Activated T-cell treated with anti-CD3 and anti-CD28 coated beads for 1 hour (primary cell): Measurements from ENCODE around the gene ACSM4.
"Not testable (repeated sequence)": the region's sequence is repeated elsewhere in the genome, so short reads cannot be mapped to it uniquely, and the experiment has no call there.

Experiments
- DNase-seq: peaks from one replicate; pipeline ENCODE4 v3.0.0-alpha.2; 2020; ENCODE audit warnings: low read depth

Gene ACSM4

DNA sequence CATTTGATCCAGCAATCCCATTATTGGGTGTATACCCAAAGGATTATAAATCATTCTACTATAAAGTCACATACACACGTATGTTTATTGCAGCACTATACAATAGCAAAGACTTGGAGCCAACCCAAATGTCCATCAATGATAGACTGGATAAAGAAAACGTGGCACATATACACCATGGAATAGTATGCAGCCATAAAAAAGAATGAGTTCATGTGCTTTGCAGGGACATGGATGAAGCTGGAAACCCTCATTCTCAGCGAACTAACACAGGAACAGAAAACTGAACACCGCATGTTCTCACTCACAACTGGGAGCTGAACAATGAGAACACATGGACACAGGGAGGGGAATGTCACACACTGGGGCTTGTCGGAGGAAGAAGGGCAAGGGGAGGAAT lies 33.9 kb downstream of the ACSM4 start:
- not testable (repeated sequence) for DNase-seq

DNA sequence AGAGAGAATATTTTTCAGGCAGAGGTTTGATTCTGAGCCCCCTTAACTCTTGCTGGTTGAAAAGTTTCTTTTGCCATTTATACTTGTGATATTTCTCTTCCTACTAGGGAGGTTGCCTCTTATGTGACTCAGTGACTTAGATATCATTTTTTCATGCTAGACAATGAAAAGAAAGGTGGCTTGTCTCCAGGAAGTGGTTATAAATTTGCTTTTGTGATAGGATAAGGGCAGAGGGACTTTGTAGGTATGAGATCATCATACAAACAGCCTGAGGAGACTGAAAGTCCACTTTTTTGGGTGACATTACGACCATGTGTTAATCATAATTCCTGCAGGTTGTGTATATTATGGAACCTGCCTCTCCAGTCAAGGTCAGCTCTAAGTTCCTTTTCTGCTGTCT lies 35.8 kb downstream of the ACSM4 start:
- no peak for DNase-seq

DNA sequence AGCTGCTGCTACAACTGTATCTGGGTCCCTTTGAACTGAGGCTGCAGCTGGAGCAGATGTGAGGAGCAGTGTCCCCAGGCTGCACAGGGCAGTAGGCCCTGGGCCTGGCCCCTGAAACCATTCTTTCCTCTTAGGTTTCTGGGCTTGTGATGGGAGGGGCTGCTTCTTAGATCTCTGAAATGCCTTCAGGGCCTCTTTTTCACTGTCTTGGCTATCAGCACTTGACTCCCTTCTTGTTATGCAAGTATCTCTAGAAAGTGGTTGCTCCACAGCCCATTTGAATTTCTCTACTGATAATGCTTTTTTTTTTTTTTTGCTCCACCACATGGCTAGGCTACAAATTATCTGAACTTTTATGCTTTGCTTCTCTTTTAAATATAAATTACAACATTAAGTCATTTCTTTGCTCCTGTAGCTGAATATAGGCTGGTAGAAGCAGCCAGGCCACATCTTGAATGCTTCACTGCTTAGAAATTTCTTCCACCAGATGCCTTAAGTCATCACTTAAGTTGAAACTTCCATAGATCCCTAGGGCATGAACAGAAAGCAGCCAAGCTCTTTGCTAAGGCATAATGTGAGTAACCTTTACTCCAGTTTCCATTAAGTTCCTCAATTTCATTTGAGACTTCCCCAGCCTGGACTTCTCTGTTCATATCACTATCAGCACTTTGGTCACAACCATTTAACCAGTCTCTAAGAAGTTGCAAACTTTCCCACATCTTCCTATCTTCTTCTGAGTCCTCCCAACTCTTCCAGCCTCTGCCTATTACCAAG lies 41.1 kb downstream of the ACSM4 start:
- no peak for DNase-seq

DNA sequence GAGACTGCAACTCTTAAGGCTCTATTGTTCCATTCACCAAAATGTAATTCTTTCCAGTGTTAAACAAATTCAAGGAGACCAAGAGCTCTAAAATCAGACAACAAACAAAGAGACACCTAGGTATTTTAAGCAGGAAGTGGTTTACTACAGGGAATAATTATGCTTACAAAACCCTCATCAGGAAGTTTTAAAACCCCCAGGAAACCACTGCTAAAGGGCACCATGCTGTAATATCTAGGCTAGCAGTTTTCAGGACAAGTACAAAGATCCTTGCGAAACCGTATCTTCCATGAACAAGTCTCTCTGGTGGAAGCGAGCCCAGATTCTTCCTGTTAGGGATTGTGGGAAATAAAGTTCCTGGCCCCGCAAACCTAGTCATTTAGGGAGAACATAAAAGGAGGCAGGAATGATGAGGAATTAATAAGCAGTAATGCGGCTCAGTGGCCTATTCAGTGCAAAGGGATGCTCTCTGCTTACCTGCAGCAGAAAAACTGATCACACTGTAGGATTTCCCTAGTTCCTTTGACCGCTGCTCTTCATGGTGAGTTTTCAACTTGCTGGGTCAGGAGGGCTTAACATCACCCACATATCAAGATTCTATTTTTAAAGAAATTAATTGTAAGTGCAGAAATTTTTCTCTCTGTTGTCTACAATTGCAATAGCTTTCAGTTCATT lies 42.8 kb downstream of the ACSM4 start:
- no peak for DNase-seq

DNA sequence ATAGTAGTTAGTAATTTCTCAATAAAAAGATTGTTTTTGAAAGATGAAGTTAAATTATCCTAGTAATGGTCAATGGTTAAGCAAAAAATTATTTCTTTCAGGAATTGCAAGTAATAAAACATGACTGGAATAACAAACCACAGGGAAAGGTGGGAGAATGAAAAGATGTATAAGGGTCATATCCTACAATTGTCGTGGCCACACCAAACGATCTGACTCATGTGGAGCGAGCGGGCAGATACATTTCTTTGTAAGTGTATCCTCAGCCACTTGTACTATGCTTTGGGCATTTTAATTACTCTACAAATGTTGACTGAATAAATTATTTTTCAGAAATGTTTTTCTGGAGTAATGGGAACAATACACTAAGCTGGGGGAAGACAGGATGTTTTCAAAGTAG lies 45.5 kb downstream of the ACSM4 start:
- DNase-seq, result no peak

DNA sequence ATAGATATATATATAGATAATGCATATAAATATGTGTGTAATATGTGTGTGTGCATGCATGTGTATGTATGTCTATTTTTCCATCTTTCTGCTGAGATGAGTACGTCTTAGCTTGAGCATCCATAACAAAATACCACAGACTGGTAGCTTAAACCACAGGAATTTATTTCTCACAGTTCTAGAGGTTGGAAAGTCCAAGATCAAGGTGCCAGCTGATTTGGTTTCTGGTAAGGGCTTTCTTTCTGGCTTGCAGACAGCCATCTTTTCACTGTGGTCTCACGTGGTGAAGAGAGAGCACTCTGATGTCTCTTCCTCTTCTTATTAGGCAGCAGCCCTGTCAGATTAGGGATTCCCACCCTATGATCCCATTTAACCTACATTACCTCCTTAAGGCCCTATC lies 47.3 kb downstream of the ACSM4 start:
- no peak for DNase-seq

DNA sequence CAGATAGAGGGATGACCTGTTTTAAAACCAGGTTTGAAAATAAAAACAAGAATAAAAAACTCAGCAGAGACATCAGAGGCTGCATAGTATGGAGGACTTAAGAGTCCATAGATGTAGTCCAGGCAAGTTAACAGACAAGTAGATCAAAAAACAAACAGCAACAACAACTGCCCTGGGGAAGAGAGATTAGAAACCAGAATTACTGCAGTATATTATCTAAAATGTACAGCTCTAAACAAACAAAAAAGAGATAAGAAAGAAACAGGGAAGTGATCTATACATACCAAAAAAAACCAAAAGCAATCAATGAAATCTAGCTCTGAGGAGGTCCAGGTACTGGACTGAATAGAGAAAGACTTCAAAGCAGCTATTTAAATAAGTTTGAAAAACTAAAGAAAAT lies 48.8 kb downstream of the ACSM4 start:
- no peak for DNase-seq

DNA sequence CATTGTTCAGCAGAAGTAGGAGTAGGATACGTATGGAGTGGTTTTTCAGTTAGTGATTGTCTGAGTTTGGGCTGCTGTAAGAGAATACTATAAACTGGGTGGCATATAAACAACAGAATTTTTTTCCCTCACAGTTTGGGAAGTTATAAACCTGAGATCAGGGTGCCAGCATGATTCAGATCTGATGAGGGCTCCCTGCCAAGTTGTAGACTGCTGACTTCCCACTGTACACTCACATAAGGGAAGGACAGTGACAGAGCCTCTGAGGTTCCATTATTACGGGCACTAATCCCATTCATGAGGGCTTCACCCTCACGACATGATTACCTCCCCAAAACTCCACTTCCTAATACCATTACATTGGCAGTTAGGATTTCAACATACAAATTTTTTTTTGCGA lies 50.7 kb downstream of the ACSM4 start:
- no peak for DNase-seq

DNA sequence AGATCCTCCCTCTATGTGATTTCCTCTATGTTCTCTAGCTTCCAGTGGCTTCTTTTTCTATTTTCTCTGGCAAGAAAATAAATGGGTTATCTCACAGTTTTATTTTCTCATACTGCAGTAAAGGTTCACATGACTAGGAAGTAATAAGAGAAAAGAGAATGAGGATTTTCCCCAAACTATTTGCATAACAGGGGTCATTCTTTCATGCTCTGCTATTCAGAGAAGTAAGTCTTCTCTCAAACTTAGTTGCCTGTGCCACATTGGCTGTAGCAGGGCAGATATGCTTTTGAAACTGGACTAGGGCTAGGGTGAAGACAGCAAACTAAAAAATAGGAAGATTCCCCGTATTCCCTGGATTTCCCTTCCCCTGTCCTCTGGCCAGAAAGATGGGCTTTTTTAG lies 57.4 kb downstream of the ACSM4 start:
- no peak for DNase-seq

DNA sequence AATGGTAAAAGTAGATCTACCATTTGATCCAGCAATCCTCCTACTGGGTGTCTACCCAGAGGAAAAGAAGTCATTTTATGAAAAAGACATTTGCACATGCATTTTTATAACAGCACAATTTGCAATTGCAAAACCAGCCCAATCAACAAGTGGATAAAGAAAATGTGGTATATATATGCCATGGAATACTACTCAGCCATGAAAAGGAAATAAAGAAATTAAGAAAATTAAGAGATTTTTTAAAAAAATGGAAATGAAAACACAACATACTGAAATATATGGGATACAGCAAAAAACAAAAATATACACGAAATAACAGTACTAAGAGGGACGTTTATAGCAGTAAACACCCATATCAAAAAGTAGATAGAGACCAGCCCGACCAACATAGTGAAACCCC lies 58.9 kb downstream of the ACSM4 start:
- no peak for DNase-seq

DNA sequence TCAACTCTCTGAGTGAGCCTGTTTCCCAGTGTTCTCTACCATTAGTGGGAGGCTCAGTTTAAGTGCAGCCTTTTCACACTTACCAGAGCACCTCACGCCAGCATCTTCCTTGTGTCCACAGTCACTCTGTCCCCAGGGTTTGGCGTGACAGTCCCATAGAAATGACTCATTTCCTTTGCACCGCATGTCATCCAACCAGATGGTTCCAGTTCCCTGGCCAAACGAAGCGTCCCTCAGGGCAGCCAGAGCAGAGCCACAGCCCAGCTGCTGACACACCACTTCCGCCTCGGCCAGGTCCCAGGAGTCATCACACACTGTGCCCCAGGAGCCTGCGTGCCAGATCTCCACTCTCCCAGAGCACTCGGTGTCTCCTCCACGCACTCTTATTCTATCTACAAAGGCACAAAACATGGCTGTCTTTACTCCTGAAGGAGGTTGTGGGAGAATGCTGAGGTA lies 65.4 kb downstream of the ACSM4 start:
- DNase-seq, result no peak

DNA sequence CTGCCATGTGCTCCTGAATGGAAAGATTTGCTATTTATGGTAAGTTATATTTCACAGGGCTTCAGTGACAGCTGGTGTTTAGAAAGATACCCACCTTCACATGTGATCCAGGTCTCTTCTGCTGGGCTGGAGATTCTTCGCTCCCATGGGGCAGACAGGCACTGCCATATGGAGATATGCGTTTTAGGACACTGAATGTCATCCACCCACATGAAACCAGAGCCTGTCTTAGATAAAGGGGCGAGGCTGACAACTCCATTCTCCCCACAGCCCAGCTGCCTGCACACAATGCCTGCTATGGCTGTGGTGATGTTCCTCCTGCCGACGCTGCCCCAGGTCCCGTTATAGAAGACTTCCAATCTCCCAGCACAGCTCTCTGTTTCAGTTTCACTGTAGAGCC lies 69.4 kb downstream of the ACSM4 start:
- DNase-seq, result no peak

DNA sequence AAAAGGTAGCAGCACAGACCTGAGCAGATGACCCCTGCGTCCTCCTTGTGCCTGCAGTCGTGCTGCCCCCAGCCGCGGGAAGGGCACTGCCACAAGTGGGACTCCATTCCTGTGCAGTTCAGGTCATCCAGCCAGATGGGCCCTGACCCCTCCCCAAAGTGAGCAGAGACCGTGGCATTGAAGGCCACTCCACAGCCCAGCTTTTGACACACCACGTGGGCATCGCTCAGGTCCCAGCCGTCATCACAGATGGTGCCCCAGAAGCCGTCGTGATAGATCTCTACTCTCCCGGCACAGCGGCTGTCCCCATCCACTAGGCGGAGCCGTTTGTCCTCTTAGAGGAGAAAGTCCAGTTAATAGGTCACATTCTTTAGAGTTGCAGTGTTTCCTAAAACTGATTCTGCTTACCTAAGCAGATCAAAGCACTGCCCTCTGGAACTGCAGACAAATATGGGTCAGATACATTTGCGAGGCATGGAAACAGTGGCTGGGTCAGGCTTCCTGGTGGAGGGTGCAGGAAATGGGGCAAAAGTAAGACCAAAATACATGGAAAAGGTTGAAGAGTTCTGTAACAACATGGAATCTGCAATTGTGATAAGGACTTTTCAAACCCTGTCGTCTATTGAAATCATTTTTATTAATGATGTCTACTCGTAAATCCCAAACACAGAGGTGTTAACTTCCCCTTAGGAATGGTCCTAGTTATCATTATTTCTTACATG lies 70.7 kb downstream of the ACSM4 start:
- DNase-seq, result no peak

DNA sequence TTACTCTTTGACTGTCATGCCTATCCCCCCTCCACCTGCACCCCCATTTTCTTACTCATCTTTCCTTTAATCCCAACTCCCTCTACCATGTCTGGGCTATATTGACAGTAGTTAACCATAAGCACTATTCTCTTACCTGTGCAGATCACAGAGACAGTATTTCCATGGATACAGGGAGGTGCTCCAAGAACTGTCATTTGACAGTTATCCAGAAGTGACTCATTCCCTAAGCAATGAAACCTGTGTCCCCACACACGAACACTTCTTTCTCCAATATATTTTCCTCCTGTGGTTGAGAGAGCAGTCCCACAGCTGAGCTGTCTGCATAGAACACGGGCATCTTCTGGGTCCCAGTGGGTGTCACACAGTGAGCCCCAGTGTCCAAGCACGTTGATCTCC lies 71.3 kb downstream of the ACSM4 start:
- no peak for DNase-seq

DNA sequence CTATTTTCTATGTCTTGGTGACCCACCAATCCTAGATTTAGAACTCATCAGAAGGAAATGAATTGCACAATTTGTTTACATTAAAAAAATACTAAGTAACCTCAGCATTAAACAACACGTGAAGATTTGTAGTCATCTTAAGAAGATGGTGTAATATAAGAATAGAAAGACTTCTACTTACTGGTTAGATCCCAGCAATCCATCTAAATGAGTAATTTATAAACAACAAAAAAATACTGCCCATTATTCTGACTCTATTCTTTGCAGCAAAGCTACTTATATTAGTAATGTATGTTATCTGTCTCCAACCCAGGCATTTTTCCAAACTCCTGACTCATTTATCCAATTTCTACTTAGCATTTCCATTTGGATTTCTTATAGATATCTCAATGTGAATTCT lies 72.3 kb downstream of the ACSM4 start:
- DNase-seq, result no peak
